Activated naive CD4-positive, alpha-beta T cell treated with anti-CD3 and anti-CD28 coated beads, Interleukin-2, amount 10 ng/mL, durations not matched to agents 7 days and 5 days (primary cell): Measurements from ENCODE around the gene CLEC2A.

ENCODE experiments used
- CTCF ChIA-PET: fragments of 350-600 bp; sonication (Branson Sonifier 250); formaldehyde crosslinking; loops from one replicate; lab custom pipeline; 2021; ENCODE audit warnings: antibody characterized with exemption; lab: Charles Lee
- DNase-seq: peaks from one replicate; pipeline ENCODE4 v3.0.0-alpha.2; 2020
- H3K27ac Mint-ChIP-seq: one replicate; pipeline ENCODE4 v1.8.0; 2021; ENCODE audit warnings: mild to moderate bottlenecking, moderate library complexity, mixed read lengths
- H3K27me3 Mint-ChIP-seq: one replicate; pipeline ENCODE4 v1.8.0; 2021; ENCODE audit warnings: mild to moderate bottlenecking, mixed read lengths
- H3K36me3 Mint-ChIP-seq: one replicate; pipeline ENCODE4 v1.8.0; 2021; ENCODE audit warnings: mixed read lengths
- H3K4me1 Mint-ChIP-seq: one replicate; pipeline ENCODE4 v1.8.0; 2021; ENCODE audit warnings: mixed read lengths
- H3K4me3 Mint-ChIP-seq: one replicate; pipeline ENCODE4 v1.8.0; 2021; ENCODE audit warnings: mild to moderate bottlenecking, moderate library complexity, mixed read lengths
- H3K9me3 Mint-ChIP-seq: one replicate; pipeline ENCODE4 v1.8.0; 2021; ENCODE audit warnings: mixed read lengths

The CLEC2A gene

DNA sequence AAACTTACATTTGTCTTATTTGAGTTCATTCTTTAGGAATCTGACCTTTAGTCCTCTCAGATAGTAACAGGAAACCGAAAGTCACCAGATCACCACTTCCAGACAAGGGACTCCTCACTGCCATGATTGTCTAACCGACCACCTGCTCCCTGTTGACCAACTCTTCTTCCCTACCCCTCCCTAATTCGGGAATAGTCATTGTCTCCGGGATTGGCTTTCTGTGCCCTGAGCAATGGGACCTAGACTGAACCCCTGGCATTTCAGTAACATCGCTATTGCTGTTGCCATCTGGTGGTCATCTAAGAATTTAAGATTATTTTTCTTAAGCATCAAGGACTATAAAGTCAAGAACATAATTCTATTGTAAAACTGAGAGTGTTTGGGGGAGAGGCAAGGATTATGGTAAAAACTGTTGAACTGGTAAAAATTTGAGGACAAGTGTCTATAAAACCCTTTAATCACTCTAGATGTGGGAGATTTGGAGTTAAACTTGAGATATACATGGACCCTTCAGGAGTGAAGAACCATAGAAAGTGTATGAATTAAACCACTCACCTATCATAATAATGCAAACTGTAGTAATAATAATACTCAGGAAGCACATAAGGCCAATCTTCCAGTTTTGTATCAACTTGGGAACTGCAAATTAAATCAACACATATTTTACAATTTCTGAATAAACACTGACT, 6.3 kb downstream of the CLEC2A start:
- Mint-ChIP-seq H3K9me3 (no peaks in the 10 kb centered on the region), H3K4me1 (peaks cover 23% of the 10 kb centered on the region), H3K27ac (no peak overlapping the region), H3K36me3 (no peaks in the 10 kb centered on the region), H3K27me3 (peaks cover 11% of the 10 kb centered on the region), H3K4me3 (peak overlapping the region; percentile 60)
- CTCF ChIA-PET = interaction anchor here (0.7 to 2.4 kb wide), 14 partner anchors 12 to 177 kb away, joined by 3 to 26 read pairs (median 4); partner anchors contain the start of gene CLEC12B
- no peak for DNase-seq

DNA sequence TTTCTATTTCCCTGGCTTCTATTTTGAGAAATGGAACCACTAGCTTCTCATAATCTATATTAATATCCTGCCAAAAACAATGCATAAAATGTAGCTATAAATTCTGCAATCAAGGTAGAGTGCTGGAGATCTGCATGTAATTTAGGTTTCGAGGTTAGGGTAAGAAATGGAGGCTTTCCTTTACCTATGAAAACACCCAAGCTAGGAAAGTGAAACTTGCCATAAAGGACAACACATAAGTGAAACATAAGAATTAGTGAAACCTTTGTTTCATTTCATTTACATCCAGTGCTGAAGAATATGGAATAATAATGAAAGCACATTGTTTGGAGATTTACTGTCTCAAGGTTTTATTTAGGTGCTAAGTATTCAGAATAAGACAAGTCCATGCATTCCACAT, 9.7 kb downstream of the CLEC2A start:
- peak overlapping the region; percentile 70 for H3K27ac Mint-ChIP-seq

DNA sequence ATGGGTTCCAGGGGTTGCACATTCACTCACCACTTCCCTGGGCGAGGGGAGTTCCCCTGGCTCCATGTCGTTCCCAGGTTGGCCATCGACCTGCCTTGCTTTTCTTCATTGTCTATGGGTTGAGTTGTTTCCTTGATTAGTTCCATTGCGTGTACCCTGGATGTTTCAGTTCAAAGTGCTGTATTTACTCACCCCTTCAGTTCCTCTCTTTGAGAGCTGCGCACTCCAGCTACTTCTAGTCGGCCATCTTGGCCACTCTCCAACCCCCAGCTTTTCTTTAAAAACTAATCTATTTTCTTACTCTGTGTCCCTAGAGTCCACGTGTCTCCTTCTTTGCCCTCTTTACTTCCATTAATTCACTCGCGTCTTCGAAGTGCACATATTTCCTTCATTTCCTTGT, 11.7 kb downstream of the CLEC2A start:
- Mint-ChIP-seq H3K27me3 (peaks cover 9% of the 10 kb centered on the region), H3K9me3 (no peaks in the 10 kb centered on the region), H3K36me3 (no peaks in the 10 kb centered on the region), H3K4me3 (no peak overlapping the region), H3K27ac (no peak overlapping the region), H3K4me1 (peaks cover 16% of the 10 kb centered on the region)
- no peak for DNase-seq
- CTCF ChIA-PET = interaction anchor here (0.6 to 2.7 kb wide), 2 partner anchors 13 to 107 kb away, joined by 3 to 8 read pairs; no protein-coding TSS in a partner anchor

More for the DNA sequence above, 9.7 kb downstream of the CLEC2A start:
- CTCF ChIA-PET = interaction anchor here (0.7 to 1.8 kb wide), 8 partner anchors 14 to 180 kb away, joined by 3 to 5 read pairs (median 4); partner anchors contain the start of gene CLEC2B
- Mint-ChIP-seq H3K4me1 (peaks cover 21% of the 10 kb centered on the region), H3K9me3 (no peaks in the 10 kb centered on the region), H3K27me3 (peaks cover 6% of the 10 kb centered on the region), H3K4me3 (no peak overlapping the region), H3K36me3 (no peaks in the 10 kb centered on the region)
- DNase-seq = no peak

DNA sequence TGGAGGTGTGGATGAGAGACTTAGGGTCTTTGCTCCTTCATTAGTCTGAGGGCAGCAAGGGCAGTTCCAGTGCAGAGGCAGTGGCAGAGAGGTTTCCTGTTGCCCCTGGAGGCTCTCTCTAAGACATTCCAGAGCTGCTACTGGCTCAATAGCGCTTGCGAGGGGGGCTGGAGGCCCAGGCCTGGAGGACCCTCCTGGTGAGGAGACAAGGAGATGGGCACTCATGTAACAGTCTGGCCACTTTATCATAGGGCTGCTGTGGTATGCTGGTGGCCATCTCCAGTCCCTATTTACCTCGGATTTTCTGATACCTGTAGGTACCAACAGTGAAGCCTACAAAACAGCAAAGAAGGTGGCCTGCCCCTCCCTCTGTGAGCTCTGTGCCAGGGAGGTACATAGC, 12.7 kb downstream of the CLEC2A start:
- Mint-ChIP-seq H3K9me3 (no peaks in the 10 kb centered on the region), H3K27ac (no peak overlapping the region), H3K27me3 (peaks cover 9% of the 10 kb centered on the region), H3K4me1 (peaks cover 16% of the 10 kb centered on the region), H3K36me3 (no peaks in the 10 kb centered on the region), H3K4me3 (no peak overlapping the region)
- DNase-seq = no peak
- CTCF ChIA-PET = interaction anchor here (0.5 to 2.7 kb wide), 3 partner anchors 12 to 106 kb away, joined by 3 to 8 read pairs (median 3); partner anchors contain the start of gene CLEC2A

DNA sequence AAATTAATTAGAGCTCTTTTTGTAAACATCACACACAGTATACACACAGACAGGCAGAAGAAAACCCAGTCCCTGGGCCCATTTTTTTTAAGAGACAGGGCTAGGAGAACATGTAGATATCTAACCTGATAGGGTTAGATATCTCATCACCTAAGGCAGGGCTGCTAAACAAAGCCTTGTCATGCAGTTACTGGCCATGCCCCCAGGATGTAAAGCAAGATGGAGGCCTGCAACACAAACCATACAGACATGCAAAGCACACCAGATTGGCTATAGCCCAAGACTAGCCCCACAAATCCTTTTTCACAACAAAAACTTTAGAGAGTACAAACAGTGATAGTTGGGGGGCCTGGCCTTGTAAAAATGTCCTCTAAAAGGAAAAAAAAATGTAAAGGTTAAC, 20.5 kb downstream of the CLEC2A start:
- Mint-ChIP-seq H3K27me3 (peaks cover 2% of the 10 kb centered on the region), H3K36me3 (peaks cover 44% of the 10 kb centered on the region), H3K9me3 (peaks cover 49% of the 10 kb centered on the region), H3K27ac (no peak overlapping the region), H3K4me1 (peaks cover 36% of the 10 kb centered on the region), H3K4me3 (no peak overlapping the region)
- CTCF ChIA-PET = interaction anchor here (0.8 kb wide), 1 partner anchor 101 kb away, joined by 4 read pairs; no protein-coding TSS in a partner anchor
- no peak for DNase-seq

DNA sequence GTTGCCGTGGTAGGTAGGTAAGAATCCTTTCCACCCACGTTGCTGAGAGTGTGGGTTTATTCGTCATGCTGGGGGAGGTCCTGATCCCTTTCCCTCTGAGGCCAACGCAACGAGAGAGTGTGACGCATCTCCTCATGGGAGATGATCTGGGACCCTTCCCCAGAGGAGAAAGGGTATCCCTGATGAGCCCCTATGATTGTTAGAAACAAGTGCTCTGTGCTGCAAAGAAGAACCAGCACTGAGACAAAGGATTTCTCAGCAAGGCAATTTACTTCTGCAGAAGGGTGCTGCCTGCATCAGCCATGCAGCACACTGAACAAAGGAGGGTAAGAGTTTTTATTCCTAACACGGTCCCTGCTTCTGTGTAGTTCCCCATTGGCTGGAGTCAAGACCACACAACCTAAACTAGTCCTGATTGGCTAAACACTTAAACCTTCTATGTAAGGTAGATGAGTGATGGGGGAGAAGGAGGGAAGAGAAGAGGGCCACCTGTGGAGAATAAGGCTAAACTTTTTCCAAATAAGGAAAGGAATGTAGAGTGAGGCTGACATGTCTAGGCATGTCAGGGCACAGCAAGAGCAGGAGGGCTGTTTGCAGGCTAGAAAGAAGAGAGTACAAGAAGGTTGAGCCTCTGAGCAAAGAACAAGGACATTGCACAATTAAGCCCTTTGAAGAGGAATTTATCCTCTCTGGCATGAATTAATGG, 21.3 kb downstream of the CLEC2A start:
- Mint-ChIP-seq H3K4me1 (peaks cover 44% of the 10 kb centered on the region), H3K36me3 (peaks cover 50% of the 10 kb centered on the region), H3K27me3 (no peaks in the 10 kb centered on the region), H3K4me3 (no peak overlapping the region), H3K9me3 (peaks cover 51% of the 10 kb centered on the region), H3K27ac (peak overlapping the region; percentile 58)
- CTCF ChIA-PET = interaction anchor here (0.8 kb wide), 1 partner anchor 100 kb away, joined by 4 read pairs; no protein-coding TSS in a partner anchor
- no peak for DNase-seq

DNA sequence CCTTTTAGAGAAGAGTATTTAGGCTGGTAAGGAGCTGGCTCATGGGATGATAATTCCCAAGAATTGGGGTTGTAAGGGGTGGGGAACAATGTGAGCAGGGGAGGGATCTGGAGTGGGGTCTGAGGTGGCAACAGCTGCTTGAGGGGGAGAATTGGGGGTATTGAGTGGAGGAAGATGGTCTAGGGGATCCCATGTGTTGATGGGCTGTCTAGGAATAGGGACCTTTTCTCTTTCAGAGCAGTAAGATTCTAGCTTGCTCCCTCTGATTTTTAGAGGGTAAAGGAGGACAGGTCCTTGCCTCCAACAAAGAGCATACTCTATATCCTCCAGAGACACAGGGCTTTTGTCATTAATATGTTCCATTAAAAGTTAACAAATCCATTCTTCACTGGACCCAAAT, 22.4 kb downstream of the CLEC2A start:
- DNase-seq = no peak
- Mint-ChIP-seq H3K27ac (no peak overlapping the region), H3K36me3 (peaks cover 54% of the 10 kb centered on the region), H3K27me3 (no peaks in the 10 kb centered on the region), H3K4me3 (no peak overlapping the region), H3K4me1 (peaks cover 48% of the 10 kb centered on the region), H3K9me3 (peaks cover 58% of the 10 kb centered on the region)
- CTCF ChIA-PET = interaction anchor here (0.6 kb wide), 1 partner anchor 28 kb away, joined by 3 read pairs; the partner anchor contains the start of gene KLRF2

DNA sequence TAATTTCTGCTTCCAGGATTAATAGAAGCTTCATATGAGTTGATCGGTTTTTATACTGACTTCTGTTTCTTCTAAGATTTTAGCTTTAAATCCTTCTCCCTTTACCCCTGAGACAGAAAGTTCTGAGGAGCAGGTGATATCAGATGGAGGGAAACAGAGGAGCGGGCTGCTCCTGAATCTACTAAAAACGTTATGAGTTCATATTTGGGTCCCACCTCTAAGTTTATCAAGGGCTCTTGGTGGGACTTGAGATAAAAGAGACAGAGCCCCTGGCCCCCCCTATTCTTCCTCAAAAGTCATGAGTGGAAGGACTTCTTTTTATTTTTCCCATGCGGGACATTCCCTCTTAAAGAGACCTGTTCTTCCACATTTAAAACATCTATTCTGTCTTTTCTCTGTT, 23.8 kb downstream of the CLEC2A start:
- Mint-ChIP-seq H3K4me1 (peaks cover 48% of the 10 kb centered on the region), H3K27me3 (no peaks in the 10 kb centered on the region), H3K27ac (no peak overlapping the region), H3K4me3 (no peak overlapping the region), H3K9me3 (peaks cover 69% of the 10 kb centered on the region), H3K36me3 (peaks cover 59% of the 10 kb centered on the region)
- CTCF ChIA-PET = interaction anchor here (0.9 to 1.2 kb wide), 2 partner anchors 14 to 93 kb away, joined by 3 to 4 read pairs; no protein-coding TSS in a partner anchor
- DNase-seq = no peak

DNA sequence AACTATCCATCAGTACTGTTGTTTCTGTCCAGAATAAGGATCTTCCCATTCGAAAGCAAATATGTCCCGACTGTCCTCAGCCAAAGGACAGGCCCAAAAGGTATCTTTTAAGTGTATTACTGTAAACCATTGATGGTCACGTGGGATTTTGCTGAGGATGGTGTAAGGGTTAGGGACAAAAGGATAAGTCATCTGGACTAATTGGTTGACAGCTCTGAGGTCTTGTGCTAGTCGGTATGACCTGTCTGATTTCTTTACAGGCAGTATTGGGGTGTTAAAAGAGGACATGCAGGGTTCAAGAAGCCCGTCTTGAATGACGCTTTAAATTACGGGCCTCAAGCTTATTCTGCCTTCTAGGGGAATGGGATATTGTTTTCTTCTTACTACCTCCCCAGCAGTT, 24.4 kb downstream of the CLEC2A start:
- Mint-ChIP-seq H3K4me1 (peaks cover 47% of the 10 kb centered on the region), H3K4me3 (no peak overlapping the region), H3K36me3 (peaks cover 61% of the 10 kb centered on the region), H3K27me3 (peaks cover 2% of the 10 kb centered on the region), H3K9me3 (peaks cover 74% of the 10 kb centered on the region), H3K27ac (no peak overlapping the region)
- CTCF ChIA-PET = interaction anchor here (0.7 to 1.2 kb wide), 4 partner anchors 15 to 92 kb away, joined by 3 to 5 read pairs (median 4); no protein-coding TSS in a partner anchor
- DNase-seq = no peak

DNA sequence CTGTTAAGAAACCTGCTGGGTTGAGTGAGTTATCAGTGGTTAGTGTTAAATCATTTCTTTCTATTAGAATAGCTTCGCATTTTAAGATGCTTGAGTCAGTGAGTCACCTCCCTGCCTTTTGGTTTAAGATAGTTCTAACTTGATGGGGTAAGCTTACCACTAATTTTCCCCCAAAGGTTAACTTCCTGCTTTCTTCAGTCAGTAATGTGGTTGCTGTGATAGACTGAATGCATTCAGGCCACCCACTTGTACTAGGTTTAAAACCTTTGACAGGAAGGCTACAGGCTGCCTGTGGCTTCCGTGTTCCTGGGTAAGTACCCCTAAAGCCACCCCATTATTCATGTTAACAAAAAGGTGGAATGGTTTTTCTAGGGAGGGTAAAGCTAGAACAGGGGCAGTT, 25.3 kb downstream of the CLEC2A start:
- Mint-ChIP-seq H3K4me1 (peaks cover 39% of the 10 kb centered on the region), H3K36me3 (peaks cover 60% of the 10 kb centered on the region), H3K27ac (peak overlapping the region; percentile 81), H3K4me3 (no peak overlapping the region), H3K27me3 (peaks cover 4% of the 10 kb centered on the region), H3K9me3 (peaks cover 74% of the 10 kb centered on the region)
- CTCF ChIA-PET = interaction anchor here (1.1 to 1.5 kb wide), 4 partner anchors 15 to 93 kb away, joined by 3 to 5 read pairs (median 4); no protein-coding TSS in a partner anchor
- peak; percentile 47 for DNase-seq

DNA sequence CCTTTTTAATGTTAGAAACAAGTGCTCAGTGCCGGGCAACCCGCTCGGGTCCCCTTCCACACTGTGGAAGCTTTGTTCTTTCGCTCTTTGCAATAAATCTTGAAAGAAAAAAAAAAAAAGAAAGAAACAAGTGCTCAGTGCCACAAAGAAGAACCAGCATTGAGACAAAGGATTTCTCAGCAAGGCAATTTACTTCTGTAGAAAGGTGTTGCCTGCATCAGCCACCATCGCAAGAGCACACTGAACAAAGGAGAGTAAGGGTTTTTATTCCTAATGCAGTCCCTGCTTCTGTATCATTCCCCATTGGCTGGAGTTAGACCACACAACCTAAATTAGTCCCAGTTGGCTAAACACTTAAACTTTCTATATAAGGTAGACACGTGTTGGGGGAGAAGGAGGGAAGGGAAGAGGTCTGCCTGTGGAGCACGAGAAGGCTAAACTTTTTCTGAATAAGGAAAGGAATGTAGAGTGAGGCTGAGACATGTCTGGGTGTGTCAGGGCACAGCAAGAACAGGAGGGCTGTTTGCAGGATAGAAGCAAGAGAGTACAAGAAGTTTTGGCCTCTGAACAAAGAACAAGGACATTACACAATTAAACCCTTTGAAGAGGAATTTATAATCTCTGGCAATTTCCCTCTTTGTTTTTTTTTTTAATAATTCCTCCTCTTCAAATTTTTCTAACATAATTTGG, 29.5 kb downstream of the CLEC2A start:
- CTCF ChIA-PET = interaction anchor here (1.2 kb wide), 1 partner anchor 23 kb away, joined by 3 read pairs; no protein-coding TSS in a partner anchor
- H3K27me3 Mint-ChIP-seq = peaks cover 10% of the 10 kb centered on the region
- DNase-seq = no peak
- H3K36me3 Mint-ChIP-seq = peaks cover 35% of the 10 kb centered on the region
- peaks cover 43% of the 10 kb centered on the region for H3K9me3 Mint-ChIP-seq
- no peak overlapping the region for H3K4me3 Mint-ChIP-seq
- H3K27ac Mint-ChIP-seq = no peak overlapping the region
- H3K4me1 Mint-ChIP-seq = peaks cover 21% of the 10 kb centered on the region

DNA sequence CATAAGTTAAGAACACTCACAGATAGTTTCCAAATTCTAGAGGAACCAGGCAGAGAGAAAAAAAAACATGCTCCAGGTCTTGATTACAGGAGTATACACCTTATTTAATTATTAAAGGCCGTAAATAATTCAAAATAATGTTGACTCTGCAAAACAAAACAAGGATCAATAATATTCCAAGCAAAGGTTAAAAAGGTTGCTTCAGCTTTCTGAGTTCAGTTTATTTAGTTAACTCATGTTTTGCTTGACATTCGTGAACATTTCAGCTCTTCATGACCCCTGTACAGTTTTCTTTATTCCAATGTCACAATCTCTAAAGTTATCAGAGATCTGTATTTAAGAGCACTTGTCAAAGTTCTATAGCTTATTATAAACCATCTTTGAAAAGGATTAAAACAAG, 31.2 kb downstream of the CLEC2A start:
- H3K4me1 Mint-ChIP-seq = peaks cover 4% of the 10 kb centered on the region
- H3K4me3 Mint-ChIP-seq = no peak overlapping the region
- CTCF ChIA-PET = no interaction called here
- H3K27me3 Mint-ChIP-seq = peaks cover 10% of the 10 kb centered on the region
- peaks cover 21% of the 10 kb centered on the region for H3K36me3 Mint-ChIP-seq
- peaks cover 37% of the 10 kb centered on the region for H3K9me3 Mint-ChIP-seq
- DNase-seq = no peak
- no peak overlapping the region for H3K27ac Mint-ChIP-seq

DNA sequence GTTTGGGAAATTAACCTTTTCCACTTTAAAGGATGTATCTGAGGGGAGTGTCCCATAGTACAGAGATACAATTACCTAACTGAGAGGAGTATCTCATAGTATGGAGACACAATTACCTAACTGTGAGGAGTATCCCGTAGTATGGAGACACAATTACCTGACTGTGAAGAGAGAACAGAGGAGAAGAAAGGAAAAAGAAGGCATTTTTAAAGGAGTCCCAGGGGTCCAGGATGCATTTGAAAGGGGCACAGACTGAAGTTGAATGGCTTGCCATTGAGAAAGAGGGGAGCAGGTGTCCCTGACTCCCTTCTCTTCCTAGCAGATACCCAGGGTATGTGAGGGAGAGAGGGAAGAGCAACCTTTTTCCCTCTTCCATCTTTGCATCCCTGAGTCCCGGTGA, 33.0 kb downstream of the CLEC2A start:
- H3K27ac Mint-ChIP-seq = no peak overlapping the region
- no peak overlapping the region for H3K4me3 Mint-ChIP-seq
- no peaks in the 10 kb centered on the region for H3K4me1 Mint-ChIP-seq
- H3K27me3 Mint-ChIP-seq = peaks cover 13% of the 10 kb centered on the region
- peaks cover 26% of the 10 kb centered on the region for H3K9me3 Mint-ChIP-seq
- peaks cover 18% of the 10 kb centered on the region for H3K36me3 Mint-ChIP-seq
- DNase-seq = no peak
- CTCF ChIA-PET = no interaction called here

DNA sequence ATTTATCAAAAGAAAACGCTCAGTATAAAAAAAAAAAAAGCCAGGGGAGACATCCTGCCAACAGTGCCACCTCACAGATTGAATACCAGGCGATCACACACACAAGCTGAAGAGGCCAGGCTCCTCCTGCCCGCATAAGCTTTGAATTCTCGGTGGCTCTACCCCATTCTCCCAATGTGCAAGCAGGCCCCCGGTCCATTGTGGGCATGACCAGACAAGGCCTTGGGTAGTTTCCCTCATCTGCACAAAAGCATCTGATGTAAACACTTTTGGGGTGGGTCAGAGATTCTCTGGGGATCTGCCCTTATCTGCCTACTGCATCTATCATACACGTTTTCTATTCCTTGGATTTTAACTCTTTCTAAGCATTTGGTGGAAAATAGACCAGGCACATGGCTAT, 34.6 kb downstream of the CLEC2A start:
- H3K4me3 Mint-ChIP-seq = no peak overlapping the region
- no peak overlapping the region for H3K27ac Mint-ChIP-seq
- peaks cover 11% of the 10 kb centered on the region for H3K9me3 Mint-ChIP-seq
- H3K36me3 Mint-ChIP-seq = peaks cover 6% of the 10 kb centered on the region
- peaks cover 19% of the 10 kb centered on the region for H3K27me3 Mint-ChIP-seq
- H3K4me1 Mint-ChIP-seq = peaks cover 3% of the 10 kb centered on the region
- CTCF ChIA-PET = no interaction called here
- no peak for DNase-seq
